SH-SY5Y (cell line): ENCODE measurements around the gene COL5A2.

Source experiments
- GATA2 ChIP-seq: IDR thresholded peaks from 2 replicates; pipeline ENCODE4 v1.6.1; 2011; ENCODE audit warnings: mild to moderate bottlenecking, low read depth, low read length
- GATA3 ChIP-seq: IDR thresholded peaks from 2 replicates; pipeline ENCODE4 v1.6.1; 2011; ENCODE audit warnings: low read depth, mild to moderate bottlenecking, low read length, moderate library complexity

DNA sequence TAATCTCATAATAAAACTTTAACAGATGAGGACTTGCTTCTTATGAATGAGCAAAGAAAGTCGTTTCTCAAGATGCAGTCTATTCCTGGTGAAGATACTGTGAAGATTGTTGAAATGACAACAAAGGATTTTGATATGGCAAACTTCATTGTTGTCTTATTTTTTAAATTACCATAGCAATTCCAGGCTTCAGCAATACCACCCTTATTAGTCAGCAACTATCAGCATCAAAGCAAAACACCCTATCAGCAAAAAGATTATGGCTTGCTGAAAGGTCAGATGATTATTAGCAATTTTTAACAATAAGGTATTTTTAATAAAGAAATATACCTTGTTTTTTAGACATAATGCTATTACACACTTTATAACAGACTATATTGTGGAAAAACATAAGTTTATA, 88.3 kb downstream of the COL5A2 start:
- no peak for TF ChIP-seq GATA3
- TF ChIP-seq GATA2, result no peak
